Esophagus squamous epithelium (tissue), 4 donors: ENCODE data around the gene TRABD2B.

ENCODE experiments used
- CTCF ChIP-seq, 6 experiments: fragments of 450-650 bp in 4 of 6; fragments of 200-600 bp in 2 of 6; sonication (generic) in 2 of 6; IDR thresholded peaks; one replicate each; pipeline ENCODE4 v1.5.1; 2016 to 2019; ENCODE audit warnings: antibody characterized with exemption in 6 of 6, mild to moderate bottlenecking in 4 of 6, moderate library complexity in 4 of 6
- POLR2A ChIP-seq, 4 donors: fragments of 450-650 bp; IDR thresholded peaks; one replicate each; pipeline ENCODE4 v1.6.1; 2017; ENCODE audit warnings: antibody characterized with exemption in 4 of 4, mild to moderate bottlenecking in 4 of 4, moderate library complexity in 3 of 4

DNA sequence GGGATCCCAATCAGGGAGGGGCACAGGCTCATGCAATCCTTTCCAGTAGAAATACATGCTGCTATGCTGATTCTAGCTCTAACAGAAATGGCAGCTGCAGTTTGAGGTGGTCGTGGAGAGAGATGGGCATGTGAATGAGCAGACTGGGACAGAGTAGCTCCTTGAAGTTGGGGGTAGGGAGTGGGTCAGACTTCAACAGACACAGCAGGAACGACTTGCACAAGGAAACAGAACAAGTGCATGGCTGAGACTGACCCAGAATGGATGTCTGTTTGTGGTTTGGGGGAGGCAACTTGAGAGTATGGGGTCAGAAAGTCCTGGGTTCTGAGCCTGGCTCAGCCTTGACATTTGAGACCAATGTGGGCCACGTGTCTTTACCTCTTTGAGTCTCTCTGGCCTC, 25.1 kb upstream of the TRABD2B start:
- TF ChIP-seq CTCF (IDR thresholded peaks at IDR 0.05) (no peak), POLR2A (IDR thresholded peaks at IDR 0.05) (no peak)
